UCSD-AML1 (cell line): ENCODE results near the gene NOTCH3.
A peak's percentile ranks its signal among the peaks of the same experiment; 100 is the strongest.

Experiments used
- DNase-seq: peaks from one replicate; lab custom pipeline; 2025; ENCODE audit not compliant: unreplicated experiment; lab: John Stamatoyannopoulos, UW

The NOTCH3 gene

DNA sequence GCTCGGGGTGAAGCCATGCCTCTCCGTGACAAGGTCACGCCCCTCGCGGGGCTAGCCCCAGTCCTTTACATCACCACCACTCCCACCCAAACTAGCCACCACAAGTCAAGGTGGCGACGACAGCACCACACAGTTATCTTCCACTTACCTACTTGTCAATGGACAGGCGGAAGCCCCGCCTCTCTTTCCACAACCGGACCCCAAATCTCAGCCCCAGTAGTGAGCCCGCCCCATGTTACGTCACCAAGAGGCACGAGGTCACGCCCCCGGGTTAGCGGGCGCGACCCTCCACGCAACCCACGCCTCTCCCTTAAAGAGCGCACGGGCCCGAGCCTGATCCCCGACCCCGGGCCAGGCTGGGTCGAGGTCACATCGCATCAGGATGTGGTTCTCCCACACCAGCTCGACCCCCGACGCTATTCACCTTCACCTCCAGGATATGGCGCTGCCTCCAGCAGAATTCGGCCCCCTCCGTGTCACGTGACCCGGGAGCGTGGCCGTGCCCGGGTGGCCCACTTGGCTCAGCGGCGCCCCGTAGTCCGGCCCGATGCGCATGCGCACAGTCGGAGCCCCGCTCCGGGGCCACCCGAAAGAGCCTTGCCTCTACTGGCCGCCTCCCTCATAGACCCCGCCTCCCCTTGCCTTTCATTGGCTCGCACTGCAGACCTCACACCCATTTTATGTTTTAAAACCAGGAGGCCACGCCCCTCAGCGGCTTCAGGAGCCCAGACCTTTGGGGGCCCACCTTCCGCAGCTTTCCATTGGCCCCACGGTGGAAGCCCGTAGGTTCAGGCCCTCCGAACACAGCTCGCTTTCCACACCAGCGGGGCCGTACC, 75.3 kb downstream of the NOTCH3 start:
- DNase-seq, result peak; percentile 99

DNA sequence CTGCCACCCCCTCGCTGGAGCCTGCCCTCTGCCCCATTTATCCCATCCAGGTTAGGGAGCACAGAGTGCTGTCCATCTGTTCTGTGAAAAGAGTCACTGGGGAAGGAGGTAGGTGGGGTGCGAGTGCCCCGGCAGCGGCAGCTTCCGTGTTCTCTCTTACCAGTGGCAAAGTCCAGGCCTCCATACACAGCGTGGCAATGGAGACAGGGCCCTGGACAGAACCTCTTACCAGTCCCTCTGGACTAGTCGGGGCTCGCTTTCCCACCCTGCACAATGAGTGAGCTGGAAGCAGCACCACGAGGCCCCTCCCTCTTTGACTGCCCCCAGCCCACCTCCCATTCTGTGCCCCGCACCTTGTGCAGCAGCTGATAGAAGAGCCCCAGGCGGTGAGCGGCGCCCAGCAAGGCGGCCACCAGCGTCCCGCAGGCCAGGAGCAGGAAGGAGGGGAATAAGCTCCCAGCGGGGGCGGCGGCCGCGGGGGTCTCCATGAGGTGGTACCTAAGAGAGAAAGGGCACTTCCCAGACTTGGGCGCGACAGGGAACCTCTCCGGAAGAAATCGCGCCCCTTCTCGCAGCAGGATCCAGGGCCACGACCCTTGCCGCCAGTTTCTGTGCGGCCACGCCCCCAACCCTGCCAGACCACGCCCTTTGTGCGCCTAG, 76.1 kb downstream of the NOTCH3 start:
- no peak for DNase-seq

DNA sequence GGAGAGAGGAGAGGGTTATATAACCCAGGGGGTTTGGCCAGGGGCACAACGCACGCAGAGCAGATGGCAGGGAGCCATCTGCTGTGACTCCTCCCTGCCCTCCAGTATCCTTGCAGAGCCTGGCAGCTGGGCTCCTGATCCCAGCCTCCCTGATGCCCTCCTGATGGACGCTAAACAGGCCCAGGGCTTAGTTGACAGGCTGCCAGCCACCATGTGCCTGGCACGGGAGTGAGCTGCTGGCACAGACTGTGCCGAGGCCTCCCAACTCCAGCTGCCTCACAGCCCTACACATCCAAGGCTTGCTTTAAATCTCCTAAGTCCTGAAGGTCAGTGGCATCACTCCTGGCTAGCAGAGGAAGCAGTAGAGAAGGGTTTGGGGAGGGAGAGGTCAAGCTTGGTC, 76.9 kb downstream of the NOTCH3 start:
- DNase-seq, result no peak

DNA sequence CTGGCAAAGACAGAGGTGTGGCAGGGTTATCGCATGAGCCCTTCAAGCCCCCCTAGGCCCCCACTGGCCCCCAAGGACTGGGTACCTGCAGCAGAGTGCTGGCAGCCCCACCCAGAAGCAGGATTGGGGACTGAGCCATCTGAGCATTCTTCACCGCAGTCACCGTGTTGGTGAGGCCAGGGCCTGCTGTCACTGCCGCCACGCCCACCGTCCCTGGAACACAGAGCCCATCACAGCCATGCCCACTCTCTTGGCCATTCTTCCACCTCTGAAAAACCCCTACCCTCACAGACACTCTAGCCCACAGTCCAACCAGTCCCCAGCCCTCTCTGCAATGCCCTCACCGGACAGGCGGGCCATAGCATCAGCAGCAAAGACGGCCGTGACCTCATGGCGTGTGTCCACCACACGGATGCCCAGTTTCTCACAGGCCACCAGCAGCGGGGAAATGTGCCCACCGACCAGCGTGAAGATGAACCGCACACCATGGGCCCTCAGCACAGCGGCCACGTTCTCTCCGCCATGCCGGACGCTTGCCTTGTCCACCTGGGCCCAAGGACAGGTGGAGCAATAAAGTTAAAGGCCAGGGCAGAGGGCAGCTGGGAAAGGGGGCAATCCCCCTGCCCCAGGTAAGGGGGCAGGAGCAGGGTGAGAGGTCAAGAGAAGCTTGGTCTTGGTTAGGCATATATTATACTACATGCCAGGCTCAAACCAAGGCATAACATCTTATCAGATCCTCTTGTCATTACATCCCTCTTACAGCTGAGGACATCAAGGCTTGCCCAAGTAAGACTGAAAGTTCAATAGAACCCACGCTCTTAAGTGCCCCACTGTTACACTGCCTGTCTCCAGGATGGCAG, 77.5 kb downstream of the NOTCH3 start:
- no peak for DNase-seq

DNA sequence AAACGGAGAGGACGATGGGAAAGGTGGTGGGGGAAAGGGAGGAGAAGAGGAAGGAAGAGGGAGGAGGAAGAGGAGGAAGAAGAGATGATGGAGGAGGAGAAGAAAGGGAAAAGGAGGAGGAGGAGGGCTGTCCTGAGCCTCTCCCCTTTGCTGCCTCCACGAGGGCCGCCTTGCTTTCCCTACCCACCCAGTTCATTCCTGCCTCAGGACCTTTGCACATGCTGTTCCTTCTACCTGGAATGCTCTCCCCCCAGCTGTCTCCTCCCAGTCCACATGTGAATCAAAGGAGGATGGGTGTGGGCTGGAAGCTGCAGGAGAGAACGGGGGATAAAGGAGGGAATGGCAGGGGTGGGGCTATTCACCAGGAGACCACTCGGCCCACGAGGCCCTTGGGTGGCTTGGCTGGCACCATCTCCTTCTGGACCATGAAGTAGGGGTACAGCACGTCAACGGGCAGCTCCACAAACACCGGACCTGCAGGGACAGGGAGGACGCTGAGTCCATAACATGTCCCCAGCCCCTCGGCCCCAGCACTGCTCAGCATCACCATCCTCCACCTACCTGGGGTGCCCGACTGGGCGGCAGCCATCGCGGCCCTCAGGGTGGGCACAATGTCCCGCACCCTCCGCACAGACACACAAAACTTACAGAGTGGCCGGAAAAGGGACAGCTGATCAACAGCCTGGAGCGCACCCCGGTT, 78.3 kb downstream of the NOTCH3 start:
- no peak for DNase-seq

DNA sequence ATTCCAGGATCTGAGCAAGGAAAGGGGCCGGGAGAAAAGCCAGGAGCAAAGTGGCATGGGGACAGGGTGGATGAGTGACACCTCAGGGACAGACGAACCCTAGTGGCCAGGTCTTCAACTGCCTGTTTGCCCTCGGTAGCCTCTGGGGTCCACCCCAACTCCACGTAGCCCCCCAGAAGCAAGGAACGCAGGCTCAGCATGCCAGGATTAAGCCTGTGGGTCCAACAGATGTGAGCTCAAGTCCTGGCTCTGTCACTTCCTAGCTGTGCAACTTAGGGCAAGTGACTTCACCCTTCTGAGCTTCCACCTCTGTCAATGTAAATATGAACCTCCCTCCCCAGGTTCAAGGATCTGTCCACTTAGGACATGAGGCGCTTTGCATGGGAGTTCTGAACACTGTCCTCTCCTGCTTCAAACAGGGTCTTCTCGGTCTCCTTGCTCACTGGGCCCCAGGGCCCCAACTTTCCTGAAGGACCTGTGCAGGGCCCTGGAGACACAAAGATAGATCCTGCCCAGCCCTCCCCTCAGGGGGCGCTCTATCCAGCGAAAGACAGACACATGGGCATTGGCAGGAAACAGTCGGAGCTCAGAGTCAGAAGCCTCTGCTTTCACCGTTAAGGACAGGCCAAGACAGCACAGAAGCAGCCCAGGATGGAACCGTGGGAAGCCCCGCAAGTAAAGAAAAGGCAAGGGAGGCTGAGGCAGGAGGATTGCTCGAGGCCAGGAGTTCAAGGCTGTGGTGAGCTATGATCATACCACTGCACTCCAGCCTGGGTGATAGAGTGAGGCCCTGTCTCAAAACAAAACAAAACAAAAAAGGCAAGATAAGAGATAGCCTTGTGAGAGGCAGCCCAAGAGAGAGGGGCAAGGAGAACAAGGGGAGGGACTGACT, 80.4 kb downstream of the NOTCH3 start:
- no peak for DNase-seq

DNA sequence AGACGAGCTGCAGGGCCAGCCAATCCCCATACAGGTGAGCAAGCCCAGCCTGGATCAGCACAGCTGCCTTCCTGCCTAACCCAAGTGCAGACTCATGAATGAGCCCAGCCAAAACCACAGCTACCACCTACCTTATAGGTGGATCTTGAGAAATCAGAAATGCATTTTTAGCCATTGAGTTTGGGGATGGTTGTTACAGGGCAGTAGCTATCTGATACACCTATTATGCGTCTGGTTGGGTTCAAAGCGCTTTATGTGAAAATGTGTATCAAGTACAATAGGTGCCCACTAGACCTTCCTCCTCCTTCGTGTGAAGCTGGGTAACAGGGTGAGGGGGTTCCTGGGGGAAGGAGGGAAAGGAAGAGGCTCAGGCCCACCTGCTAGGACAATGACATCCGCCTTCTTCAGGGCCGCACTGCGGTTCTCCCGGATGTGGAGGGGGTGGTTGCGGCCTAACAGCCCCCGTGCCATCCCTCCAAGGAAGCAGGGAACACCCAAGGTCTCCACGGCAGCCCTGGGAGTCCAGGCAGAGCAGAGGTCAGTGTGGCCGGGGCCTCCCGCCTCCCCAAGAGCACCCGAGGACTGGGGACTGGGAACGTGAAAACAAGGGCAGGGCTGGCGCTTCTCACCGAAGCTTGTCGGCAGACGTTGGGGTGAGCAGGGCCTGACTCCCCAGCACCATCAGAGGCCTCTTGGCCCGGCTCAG, 81.9 kb downstream of the NOTCH3 start:
- DNase-seq, result no peak

DNA sequence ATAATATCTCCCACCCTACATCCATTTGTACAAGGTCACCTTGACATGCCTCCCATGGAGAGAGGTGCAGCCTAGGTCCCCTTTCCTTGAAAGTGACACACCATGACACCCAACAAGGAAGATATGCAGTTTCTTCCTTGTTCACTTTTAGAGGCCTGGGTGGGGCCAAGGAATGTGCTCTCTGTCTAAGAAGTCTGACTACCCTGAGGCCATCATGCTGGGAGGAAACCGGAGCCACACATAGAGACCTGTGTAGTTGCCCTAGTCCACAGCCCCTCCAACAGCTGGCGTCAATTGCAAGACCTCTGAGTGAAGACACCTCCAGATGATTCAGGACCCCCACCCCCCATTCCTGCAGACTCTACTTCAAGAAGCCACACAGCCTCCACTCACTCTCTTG, 82.5 kb downstream of the NOTCH3 start:
- DNase-seq, result no peak

DNA sequence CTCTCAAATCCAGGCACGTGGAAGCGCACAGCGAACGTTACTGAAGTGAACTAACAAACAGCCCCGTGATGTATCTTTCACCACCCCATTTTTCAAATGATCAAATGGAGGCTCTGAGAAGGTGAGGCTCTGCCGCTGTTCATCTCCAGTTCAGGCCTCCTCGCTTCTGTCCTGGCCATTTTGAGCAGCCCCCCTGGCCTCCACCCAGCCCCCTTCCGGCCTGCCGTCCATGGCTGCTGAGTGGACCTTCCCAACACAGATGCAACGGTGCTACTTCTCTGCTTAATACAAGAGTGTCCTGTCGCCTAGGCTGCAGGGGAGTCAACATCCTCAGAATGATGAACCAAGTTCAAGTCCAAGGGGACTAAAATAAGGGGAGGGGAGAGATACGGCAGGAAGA, 83.9 kb downstream of the NOTCH3 start:
- DNase-seq, result no peak

DNA sequence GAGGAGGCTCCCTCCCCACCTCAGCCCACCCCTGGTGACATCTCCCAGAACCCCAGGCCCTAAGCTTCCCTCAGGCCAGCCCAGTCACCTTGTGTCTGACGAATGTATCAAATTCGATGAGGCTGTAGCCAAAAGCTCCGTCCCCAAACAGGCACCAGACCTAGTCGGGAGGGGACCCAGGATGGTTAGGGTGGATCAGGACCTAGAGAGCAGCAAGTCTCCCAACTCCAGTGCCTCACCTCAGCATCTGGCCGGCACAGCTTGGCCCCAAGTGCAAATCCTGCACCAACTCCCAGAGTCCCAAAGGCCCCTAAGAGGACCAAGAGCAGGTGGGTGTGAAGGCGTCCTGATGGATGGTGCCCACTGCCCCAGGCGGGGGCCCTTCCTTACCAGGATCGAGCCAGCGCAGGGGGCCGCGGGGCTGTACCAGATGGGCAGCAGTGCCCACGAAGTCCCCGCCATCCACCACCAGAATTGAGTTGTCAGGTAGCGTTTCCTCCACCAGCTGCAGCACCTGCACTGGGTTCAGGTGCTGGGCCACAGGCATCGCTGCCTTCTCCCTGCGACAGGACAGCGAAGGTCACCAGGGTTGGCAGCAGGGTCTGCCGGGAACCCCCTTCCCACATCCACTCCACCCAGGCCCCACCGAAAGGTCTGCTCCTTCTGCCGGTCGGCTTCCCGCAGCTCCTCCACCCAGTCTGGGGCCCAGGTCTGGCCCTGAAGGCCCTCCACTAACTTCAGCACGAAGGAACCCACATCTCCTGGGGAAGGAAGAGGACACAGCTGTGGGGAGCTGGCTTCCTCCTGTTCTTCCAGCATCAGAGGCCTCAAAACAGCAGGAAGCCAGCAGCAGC, 84.8 kb downstream of the NOTCH3 start:
- DNase-seq, result peak; percentile 21

DNA sequence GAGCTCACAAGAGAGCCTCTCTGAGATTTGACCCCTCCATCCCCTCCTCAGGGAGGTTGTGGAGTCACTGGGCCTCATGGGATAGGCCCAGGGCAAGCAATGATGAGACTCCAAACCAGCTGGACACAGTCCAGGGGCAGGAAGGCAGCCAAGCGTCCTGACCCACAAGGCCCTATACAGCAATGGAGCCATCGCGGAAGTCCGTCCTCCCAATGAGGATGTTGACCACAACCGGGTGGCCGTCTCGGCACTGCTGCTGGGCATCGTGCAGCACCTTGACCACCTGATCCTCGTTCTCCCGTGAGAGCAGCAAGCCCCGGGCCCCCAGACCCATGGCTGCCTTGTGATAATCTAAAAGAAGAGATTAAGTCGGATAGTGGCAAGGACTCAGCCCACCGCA, 85.7 kb downstream of the NOTCH3 start:
- DNase-seq, result no peak

DNA sequence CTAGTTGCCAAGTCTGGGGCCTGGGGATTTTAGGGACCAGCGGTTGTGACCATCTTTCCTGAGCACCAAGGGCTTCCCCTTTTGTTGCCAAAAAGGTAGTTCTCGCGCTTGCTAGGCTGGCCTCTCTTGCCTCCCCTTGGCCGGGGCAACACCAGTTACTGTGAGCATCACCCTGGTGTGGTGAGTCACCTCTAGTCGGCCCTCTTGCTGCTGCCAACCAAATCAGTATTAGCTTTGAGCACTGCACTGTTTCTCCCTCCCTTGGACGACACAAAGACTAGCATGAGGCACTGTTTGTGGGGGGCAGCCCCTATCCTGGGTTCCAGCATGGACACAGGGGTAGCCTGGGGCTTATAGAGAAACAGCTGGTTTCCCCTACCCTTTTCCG, 86.6 kb downstream of the NOTCH3 start:
- no peak for DNase-seq

DNA sequence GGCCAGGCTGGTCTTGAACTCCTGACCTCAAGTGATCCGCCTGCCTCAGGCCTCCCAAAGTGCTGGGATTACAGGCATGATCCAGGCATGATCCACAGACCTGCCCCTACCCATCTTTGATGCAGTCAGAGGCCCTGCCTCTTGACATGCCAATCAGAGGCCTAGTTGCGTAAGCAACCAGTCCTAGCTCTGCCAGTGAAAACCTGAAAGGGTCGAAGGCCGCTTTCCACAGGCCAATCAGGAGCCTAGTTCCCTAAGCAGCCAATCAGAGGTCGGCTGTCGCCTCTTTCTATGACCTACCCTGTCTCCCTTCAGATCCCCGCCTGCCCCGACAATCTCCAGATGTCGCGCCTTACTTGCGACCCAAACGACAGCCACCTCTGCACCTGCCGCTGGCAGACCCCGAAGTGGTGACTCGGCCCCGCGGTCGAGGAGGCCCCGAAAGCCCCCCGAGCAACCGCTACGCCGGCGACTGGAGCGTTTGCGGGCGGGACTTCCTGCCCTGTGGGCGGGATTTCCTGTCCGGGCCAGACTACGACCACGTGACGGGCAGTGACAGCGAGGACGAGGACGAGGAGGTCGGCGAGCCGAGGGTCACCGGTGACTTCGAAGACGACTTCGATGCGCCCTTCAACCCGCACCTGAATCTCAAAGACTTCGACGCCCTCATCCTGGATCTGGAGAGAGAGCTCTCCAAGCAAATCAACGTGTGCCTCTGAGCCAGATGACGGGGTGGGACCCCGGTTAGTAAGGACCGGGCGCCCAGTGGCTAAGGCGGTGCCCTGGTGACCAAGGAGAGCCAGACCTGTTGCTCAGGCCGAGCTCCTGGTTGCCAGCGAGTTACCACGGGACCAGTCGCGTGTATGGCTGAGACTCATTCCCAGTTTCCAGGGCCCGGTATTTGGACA, 87.3 kb downstream of the NOTCH3 start:
- no peak for DNase-seq

DNA sequence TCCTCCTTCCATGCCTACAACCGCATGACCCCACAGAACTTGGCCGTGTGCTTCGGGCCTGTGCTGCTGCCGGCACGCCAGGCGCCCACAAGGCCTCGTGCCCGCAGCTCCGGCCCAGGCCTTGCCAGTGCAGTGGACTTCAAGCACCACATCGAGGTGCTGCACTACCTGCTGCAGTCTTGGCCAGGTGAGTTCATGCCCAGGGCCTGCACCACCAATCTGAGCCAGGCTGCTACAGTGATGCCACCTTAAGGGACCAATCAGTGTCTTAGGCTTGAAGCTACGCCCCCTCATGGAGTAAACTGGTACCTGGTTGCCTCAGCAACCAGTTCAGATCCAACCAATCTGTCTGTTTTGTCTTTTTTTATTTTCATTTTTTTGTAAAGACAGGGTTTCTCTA, 88.4 kb downstream of the NOTCH3 start:
- DNase-seq, result no peak

DNA sequence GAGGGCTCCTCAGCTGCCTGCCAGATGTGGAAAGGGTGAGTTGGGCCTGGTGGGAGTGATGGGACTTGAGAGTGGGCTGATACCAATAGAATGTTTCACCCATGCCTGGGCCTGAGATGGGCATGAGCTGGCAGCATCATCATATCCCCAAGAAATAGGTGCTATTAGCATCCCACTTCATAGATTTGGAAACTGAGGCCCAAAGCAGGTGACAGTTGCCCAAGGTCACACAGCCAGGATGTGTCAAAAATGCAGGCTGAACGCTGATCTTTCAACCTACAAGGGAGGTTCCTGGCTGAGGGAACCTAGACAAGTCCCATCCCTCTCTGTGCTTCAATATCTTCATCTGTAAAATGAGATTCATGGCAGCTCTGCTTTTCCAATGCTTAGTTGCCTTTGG, 89.0 kb downstream of the NOTCH3 start:
- no peak for DNase-seq

DNA sequence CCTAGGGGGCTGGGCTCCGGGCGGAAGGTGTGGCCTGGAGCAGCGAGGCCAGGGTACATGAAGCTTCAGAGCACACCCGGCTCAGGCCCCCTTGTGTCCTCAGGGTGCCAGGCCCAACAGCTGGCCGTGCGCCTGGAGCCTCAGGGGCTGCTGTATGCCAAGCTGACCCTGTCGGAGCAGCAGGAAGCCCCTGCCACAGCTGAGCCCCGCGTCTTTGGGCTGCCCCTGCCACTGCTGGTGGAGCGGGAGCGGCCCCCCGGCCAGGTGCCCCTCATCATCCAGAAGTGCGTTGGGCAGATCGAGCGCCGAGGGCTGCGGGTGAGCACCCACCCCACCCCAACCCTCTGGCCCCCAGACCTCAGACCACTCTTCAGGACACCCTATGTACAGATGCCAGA, 90.4 kb downstream of the NOTCH3 start:
- DNase-seq, result no peak

DNA sequence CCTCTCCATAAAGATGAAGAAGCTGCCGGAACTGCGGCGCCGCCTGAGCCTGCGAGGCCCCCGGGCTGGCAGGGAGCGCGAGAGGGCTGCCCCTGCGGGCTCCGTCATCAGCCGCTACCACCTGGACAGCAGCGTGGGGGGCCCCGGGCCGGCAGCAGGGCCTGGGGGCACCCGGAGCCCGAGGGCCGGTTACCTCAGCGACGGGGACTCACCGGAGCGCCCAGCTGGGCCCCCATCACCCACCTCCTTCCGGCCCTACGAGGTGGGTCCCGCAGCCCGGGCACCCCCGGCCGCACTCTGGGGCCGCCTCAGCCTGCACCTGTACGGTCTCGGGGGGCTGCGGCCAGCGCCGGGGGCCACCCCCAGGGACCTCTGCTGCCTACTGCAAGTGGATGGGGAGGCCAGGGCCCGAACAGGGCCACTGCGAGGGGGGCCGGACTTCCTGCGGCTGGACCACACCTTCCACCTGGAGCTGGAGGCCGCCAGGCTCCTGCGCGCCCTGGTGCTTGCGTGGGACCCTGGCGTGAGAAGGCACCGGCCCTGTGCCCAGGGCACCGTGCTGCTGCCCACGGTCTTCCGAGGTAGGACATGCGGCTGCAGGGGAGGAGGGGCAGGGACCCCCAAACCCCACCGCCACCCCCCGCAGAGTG, 90.9 kb downstream of the NOTCH3 start:
- no peak for DNase-seq
